GM12878 (cell line): ENCODE measurements around the gene NUP50. TPM values are rescaled to one million over a fixed set of nuclear protein-coding genes. Genes with fewer than 3 reads are reported as not detected.

Experiments used
- ATAC-seq: fragments of 200-7000 bp; cut with Tn5 transposase; 3 replicates; pipeline ENCODE4 v1.9.1; 2020; ENCODE audit warnings: mild to moderate bottlenecking, moderate library complexity
- BruUV-seq: library from RNA; stranded (reverse); fragments of 400-500 nt; replicated peaks from 2 replicates; lab custom pipeline; 2021; lab: Mats Ljungman, UMichigan
- CTCF ChIA-PET: fragments of 300-600 bp; sonication (Branson Sonifier 250); formaldehyde crosslinking; extraction: SDS; loops from one replicate; lab custom pipeline; 2021; ENCODE audit warnings: inconsistent platforms; lab: Yijun Ruan, JAX
- POLR2A ChIA-PET: fragments of 350-600 bp; formaldehyde crosslinking; extraction: SDS; loops from one replicate; lab custom pipeline; 2021; ENCODE audit warnings: inconsistent platforms; lab: Charles Lee
- RAD21 ChIA-PET: fragments of 300-600 bp; sonication (Branson Sonifier 250); formaldehyde crosslinking; loops from one replicate; lab custom pipeline; 2023; ENCODE audit warnings: antibody characterized with exemption; ENCODE audit not compliant: unreplicated experiment; lab: Charles Lee
- SMC1A ChIA-PET: fragments of 300-600 bp; sonication (Branson Sonifier 250); formaldehyde crosslinking; loops from one replicate; lab custom pipeline; 2023; ENCODE audit not compliant: unreplicated experiment, uncharacterized antibody; lab: Charles Lee
- DNase-seq: peaks from one replicate; pipeline ENCODE4 v3.0.0-alpha.2; 2011; ENCODE audit warnings: low read depth, low spot score
- FAIRE-seq: peaks from 3 replicates; lab custom pipeline; 2011; peaks lifted over from hg19 to GRCh38; lab: Jason Lieb, UNC
- H2AFZ ChIP-seq: 2 replicates; pipeline ENCODE4 v1.6.0; 2011; ENCODE audit warnings: low read depth, low read length, control low read depth; ENCODE audit not compliant: control insufficient read depth
- H3K27ac ChIP-seq: 2 replicates; pipeline ENCODE4 v1.5.1; 2011; ENCODE audit warnings: control low read depth; ENCODE audit not compliant: control insufficient read depth, insufficient read depth
- H3K27me3 ChIP-seq, 2 experiments: replicated peaks in 1 of 2; 2 replicates each; pipeline versions ENCODE4 v1.6.0 to v1.6.1; 2011; ENCODE audit warnings: low read length in 1 of 2; ENCODE audit not compliant: control insufficient read depth in 2 of 2, insufficient read depth in 2 of 2
- H3K36me3 ChIP-seq, 2 experiments: 2 replicates each; pipeline ENCODE4 v1.5.1; 2011; ENCODE audit warnings: low read length in 1 of 2; ENCODE audit not compliant: control insufficient read depth in 2 of 2, insufficient read depth in 2 of 2
- H3K4me1 ChIP-seq: 2 replicates; pipeline ENCODE4 v1.6.1; 2011; ENCODE audit warnings: mild to moderate bottlenecking, low read length, moderate library complexity, mixed read lengths; ENCODE audit not compliant: control insufficient read depth, insufficient read depth
- H3K4me2 ChIP-seq: 2 replicates; pipeline ENCODE4 v1.6.0; 2011; ENCODE audit warnings: control low read depth; ENCODE audit not compliant: control insufficient read depth, insufficient read depth
- H3K4me3 ChIP-seq: fragments of 200-600 bp; sonication (generic); 2 replicates; pipeline ENCODE4 v1.5.1; 2016
- H3K79me2 ChIP-seq: 2 replicates; pipeline ENCODE4 v1.6.0; 2011; ENCODE audit warnings: low read length; ENCODE audit not compliant: control insufficient read depth, insufficient read depth
- H3K9ac ChIP-seq: 2 replicates; pipeline ENCODE4 v1.8.0; 2011; ENCODE audit warnings: low read length, control low read depth, mixed read lengths; ENCODE audit not compliant: control insufficient read depth, insufficient read depth
- H3K9me3 ChIP-seq: replicated peaks from 3 replicates; pipeline ENCODE4 v1.5.1; 2011; ENCODE audit warnings: mild to moderate bottlenecking, low read length; ENCODE audit not compliant: control insufficient read depth, insufficient read depth
- H4K20me1 ChIP-seq: 2 replicates; pipeline ENCODE4 v1.6.0; 2011; ENCODE audit not compliant: control insufficient read depth, insufficient read depth
- BMI1 ChIP-seq: fragments of 450-650 bp; IDR thresholded peaks from 2 replicates; pipeline ENCODE4 v1.6.1; 2016; ENCODE audit warnings: mild to moderate bottlenecking, moderate library complexity, borderline replicate concordance
- CBX3 ChIP-seq: fragments of 200-600 bp; sonication (generic); IDR thresholded peaks from 2 replicates; pipeline ENCODE4 v1.6.1; 2016; ENCODE audit warnings: low read depth, borderline replicate concordance
- CBX5 ChIP-seq: sonication (generic); IDR thresholded peaks from 2 replicates; pipeline ENCODE4 v1.6.1; 2016; ENCODE audit warnings: low read depth, moderate library complexity, mild to moderate bottlenecking, inconsistent platforms
- DPF2 ChIP-seq: fragments of 450-650 bp; IDR thresholded peaks from 2 replicates; pipeline ENCODE4 v1.6.1; 2017; ENCODE audit warnings: mild to moderate bottlenecking
- ESRRA ChIP-seq: IDR thresholded peaks from 2 replicates; pipeline ENCODE4 v1.6.1; 2012; ENCODE audit warnings: mild to moderate bottlenecking, low read length, improper control_type of control experiment
- FOXM1 ChIP-seq: IDR thresholded peaks from 2 replicates; pipeline ENCODE4 v1.6.1; 2012; ENCODE audit warnings: low read depth, mild to moderate bottlenecking, inconsistent platforms, low read length, moderate library complexity
- HDAC2 ChIP-seq: fragments of 200-600 bp; sonication (generic); IDR thresholded peaks from 2 replicates; pipeline ENCODE4 v1.6.1; 2017
- POLR2A ChIP-seq: IDR thresholded peaks from 2 replicates; pipeline ENCODE4 v1.6.1; 2011; ENCODE audit warnings: low read depth, mild to moderate bottlenecking, low read length
- POU2F2 ChIP-seq: IDR thresholded peaks from 3 replicates; pipeline ENCODE4 v1.6.1; 2011; ENCODE audit warnings: low read depth, mild to moderate bottlenecking, low read length, borderline replicate concordance
- SIN3A ChIP-seq: IDR thresholded peaks from 2 replicates; pipeline ENCODE4 v1.6.1; 2012; ENCODE audit warnings: low read depth, low read length, improper control_type of control experiment
- SUPT20H ChIP-seq: IDR thresholded peaks from 2 replicates; pipeline ENCODE4 v1.6.1; 2011; ENCODE audit warnings: low read depth, mild to moderate bottlenecking, low read length, moderate library complexity, borderline replicate concordance; ENCODE audit not compliant: control insufficient read depth
- TCF3 ChIP-seq: IDR thresholded peaks from 2 replicates; pipeline ENCODE4 v1.6.1; 2012; ENCODE audit warnings: low read depth, mild to moderate bottlenecking, low read length, borderline replicate concordance; ENCODE audit not compliant: insufficient read depth
- ZNF384 ChIP-seq: IDR thresholded peaks from 2 replicates; pipeline ENCODE4 v1.6.1; 2012; ENCODE audit warnings: low read depth, mild to moderate bottlenecking, low read length, improper control_type of control experiment, borderline replicate concordance
- WGBS: methylation state at CpG from one replicate; pipeline ENCODE4 v1.1.6; 2016; ENCODE audit warnings: low lambda C conversion rate; ENCODE audit not compliant: insufficient replicate concordance, insufficient coverage; ENCODE audit errors: missing lambda C conversion rate; 5-methylcytosine and 5-hydroxymethylcytosine counted together
- in situ Hi-C: fragments of 300-500 bp; cut with MboI; formaldehyde crosslinking; loops from 9 replicates; pipeline ENCODE4 v1.14.3; 2018; ENCODE audit warnings: mixed read lengths
- intact Hi-C: fragments of 100-400 bp; cut with micrococcal nuclease; formaldehyde crosslinking; loops from one replicate; pipeline ENCODE4 v1.14.2; 2022; ENCODE audit not compliant: unreplicated experiment
- polyA plus RNA-seq, 11 experiments: library from polyadenylated mRNA; depleted of rRNA in 4 of 11; unstranded in 6 of 11; stranded (reverse) in 5 of 11; fragments of >200 nt; fragmentation: Nextera tagmentation in 4 of 11; fragmentation: Illumina TruSeq in 1 of 11; extraction: Ambion mirVana in 4 of 11; extraction: Trizol in 1 of 11; gene quantifications; 1 replicate in 1 of 11; 2 replicates in 10 of 11; pipeline versions ENCODE4 v1.2.1 to v1.2.3, GENCODE V29; 2011 to 2016; ENCODE audit warnings: inconsistent platforms in 2 of 11, missing spikeins in 2 of 11, low read depth in 1 of 11
- total RNA-seq, 4 experiments: library from RNA; depleted of rRNA in 3 of 4; stranded (reverse); fragments of >200 nt in 3 of 4; fragmentation: Illumina TruSeq in 1 of 4; extraction: Trizol in 1 of 4; gene quantifications; 2 replicates each; pipeline versions ENCODE4 v1.2.1 to v1.2.3, GENCODE V29; 2013 to 2021
- TF ChIP-seq, protein P1 (sequence below): fragments of 450-650 bp; formaldehyde crosslinking; IDR thresholded peaks from 2 replicates; pipeline ENCODE4 v1.5.0; 2022; ENCODE audit warnings: mild to moderate bottlenecking, missing genetic modification characterization
- TF ChIP-seq, protein P2 (sequence below): fragments of 150-350 bp; IDR thresholded peaks from 2 replicates; pipeline ENCODE4 v1.6.1; 2014; ENCODE audit warnings: mild to moderate bottlenecking, low read depth, low read length
- TF ChIP-seq, protein P3 (sequence below): IDR thresholded peaks from 2 replicates; pipeline ENCODE4 v1.6.1; 2011; ENCODE audit warnings: low read depth, low read length, improper control_type of control experiment, borderline replicate concordance
- TF ChIP-seq, protein P4 (sequence below): IDR thresholded peaks from 2 replicates; pipeline ENCODE4 v1.6.1; 2011; ENCODE audit warnings: low read depth, mild to moderate bottlenecking, low read length, moderate library complexity, borderline replicate concordance; ENCODE audit errors: extremely low read depth

NUP50 gene
- total and polyA plus RNA-seq, 10 of the 15 experiments (the other 5 are each of a cell fraction or from before 2014, with no cell fraction given), result 36.8 to 125 (median 78.8) TPM

DNA sequence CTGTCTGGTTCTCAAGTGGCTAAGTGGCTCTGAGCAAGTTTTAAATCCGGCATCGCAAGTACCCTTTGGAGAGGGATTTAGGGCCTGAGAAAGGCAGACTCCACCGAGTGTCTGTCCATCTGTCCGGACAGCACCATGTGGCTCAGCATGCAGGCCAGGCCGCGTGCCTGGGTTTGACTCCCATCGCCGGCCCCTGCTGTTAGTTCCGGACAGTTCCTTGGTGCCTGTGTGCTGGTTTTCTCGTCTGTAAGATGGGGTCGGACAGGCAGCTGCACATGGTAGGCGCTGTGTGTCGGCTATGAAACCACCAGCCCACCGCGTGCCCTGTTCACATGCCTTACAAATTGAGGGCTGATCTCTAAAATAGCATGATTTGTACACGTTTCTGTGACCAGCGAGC, 31.0 kb downstream of the NUP50 start (continued):
- TF ChIP-seq ZNF384, result no peak
- no peak for TF ChIP-seq DPF2
- TF ChIP-seq, protein P1, sequence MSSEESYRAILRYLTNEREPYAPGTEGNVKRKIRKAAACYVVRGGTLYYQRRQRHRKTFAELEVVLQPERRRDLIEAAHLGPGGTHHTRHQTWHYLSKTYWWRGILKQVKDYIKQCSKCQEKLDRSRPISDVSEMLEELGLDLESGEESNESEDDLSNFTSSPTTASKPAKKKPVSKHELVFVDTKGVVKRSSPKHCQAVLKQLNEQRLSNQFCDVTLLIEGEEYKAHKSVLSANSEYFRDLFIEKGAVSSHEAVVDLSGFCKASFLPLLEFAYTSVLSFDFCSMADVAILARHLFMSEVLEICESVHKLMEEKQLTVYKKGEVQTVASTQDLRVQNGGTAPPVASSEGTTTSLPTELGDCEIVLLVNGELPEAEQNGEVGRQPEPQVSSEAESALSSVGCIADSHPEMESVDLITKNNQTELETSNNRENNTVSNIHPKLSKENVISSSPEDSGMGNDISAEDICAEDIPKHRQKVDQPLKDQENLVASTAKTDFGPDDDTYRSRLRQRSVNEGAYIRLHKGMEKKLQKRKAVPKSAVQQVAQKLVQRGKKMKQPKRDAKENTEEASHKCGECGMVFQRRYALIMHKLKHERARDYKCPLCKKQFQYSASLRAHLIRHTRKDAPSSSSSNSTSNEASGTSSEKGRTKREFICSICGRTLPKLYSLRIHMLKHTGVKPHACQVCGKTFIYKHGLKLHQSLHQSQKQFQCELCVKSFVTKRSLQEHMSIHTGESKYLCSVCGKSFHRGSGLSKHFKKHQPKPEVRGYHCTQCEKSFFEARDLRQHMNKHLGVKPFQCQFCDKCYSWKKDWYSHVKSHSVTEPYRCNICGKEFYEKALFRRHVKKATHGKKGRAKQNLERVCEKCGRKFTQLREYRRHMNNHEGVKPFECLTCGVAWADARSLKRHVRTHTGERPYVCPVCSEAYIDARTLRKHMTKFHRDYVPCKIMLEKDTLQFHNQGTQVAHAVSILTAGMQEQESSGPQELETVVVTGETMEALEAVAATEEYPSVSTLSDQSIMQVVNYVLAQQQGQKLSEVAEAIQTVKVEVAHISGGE, result no peak
- TF ChIP-seq SIN3A, result no peak
- no peak for TF ChIP-seq BMI1
- no peak for TF ChIP-seq ESRRA
- TF ChIP-seq, protein P2, sequence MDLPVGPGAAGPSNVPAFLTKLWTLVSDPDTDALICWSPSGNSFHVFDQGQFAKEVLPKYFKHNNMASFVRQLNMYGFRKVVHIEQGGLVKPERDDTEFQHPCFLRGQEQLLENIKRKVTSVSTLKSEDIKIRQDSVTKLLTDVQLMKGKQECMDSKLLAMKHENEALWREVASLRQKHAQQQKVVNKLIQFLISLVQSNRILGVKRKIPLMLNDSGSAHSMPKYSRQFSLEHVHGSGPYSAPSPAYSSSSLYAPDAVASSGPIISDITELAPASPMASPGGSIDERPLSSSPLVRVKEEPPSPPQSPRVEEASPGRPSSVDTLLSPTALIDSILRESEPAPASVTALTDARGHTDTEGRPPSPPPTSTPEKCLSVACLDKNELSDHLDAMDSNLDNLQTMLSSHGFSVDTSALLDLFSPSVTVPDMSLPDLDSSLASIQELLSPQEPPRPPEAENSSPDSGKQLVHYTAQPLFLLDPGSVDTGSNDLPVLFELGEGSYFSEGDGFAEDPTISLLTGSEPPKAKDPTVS, result no peak
- TF ChIP-seq HDAC2, result no peak

DNA sequence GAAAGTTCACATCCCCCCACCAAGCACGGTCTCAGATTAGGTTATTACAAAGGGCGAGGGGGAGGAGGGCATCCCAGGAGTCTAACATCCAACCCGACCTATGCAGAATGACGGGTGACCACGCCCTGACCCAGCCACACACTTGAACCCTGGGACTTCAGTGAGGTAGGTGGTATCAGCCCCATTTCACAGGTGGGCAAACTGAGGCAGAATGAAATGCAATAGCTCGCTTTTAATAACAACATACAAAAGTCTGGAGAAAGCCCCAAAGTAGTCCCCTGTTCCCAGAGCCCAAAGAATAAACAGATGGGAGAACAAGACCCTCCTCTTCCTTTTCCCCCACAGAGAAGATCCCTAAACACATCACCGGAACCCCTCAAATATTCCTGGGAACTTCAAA, 31.9 kb downstream of the NUP50 start:
- H3K36me3 ChIP-seq, result peaks cover 16 to 27% of the 10 kb centered on the region in 2 experiments
- H2AFZ ChIP-seq, result no peak overlapping the region
- WGBS, result 86% methylated on average over 7 of the region's 7 CpGs
- ChIA-PET SMC1A (no interaction called here), CTCF (interaction anchor here (0.5 kb wide), 1 partner anchor 23 kb away, joined by 5 read pairs; no protein-coding TSS in a partner anchor), RAD21 (no interaction called here), POLR2A (no interaction called here)
- no peaks in the 10 kb centered on the region for H4K20me1 ChIP-seq
- no peak overlapping the region for H3K4me2 ChIP-seq
- no peak overlapping the region for H3K4me3 ChIP-seq
- intact Hi-C loops, result no loop called here
- no peaks in the 10 kb centered on the region for H3K9me3 ChIP-seq
- H3K27me3 ChIP-seq, result no peaks in the 10 kb centered on the region
- no TSS peak for BruUV-seq
- no peak for ATAC-seq
- in situ Hi-C loops, result no loop called here
- no peak overlapping the region for H3K9ac ChIP-seq
- FAIRE-seq, result no peak
- H3K4me1 ChIP-seq, result no peaks in the 10 kb centered on the region
- DNase-seq, result no peak
- no peak overlapping the region for H3K27ac ChIP-seq
- H3K79me2 ChIP-seq, result no peaks in the 10 kb centered on the region
- TF ChIP-seq POU2F2, result no peak
- no peak for TF ChIP-seq SUPT20H
- TF ChIP-seq, protein P3, sequence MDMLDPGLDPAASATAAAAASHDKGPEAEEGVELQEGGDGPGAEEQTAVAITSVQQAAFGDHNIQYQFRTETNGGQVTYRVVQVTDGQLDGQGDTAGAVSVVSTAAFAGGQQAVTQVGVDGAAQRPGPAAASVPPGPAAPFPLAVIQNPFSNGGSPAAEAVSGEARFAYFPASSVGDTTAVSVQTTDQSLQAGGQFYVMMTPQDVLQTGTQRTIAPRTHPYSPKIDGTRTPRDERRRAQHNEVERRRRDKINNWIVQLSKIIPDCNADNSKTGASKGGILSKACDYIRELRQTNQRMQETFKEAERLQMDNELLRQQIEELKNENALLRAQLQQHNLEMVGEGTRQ, result no peak
- TF ChIP-seq, protein P4, sequence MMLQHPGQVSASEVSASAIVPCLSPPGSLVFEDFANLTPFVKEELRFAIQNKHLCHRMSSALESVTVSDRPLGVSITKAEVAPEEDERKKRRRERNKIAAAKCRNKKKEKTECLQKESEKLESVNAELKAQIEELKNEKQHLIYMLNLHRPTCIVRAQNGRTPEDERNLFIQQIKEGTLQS, result no peak
- TF ChIP-seq TCF3, result no peak
- no peak for TF ChIP-seq FOXM1
- no peak for TF ChIP-seq CBX5
- TF ChIP-seq POLR2A, result no peak
- TF ChIP-seq CBX3, result no peak
